CD4-positive, alpha-beta T cell treated with Interleukin-15 for 1 hour (primary cell): ENCODE measurements around the gene CFAP410.
"Not testable (repeated sequence)": the region's sequence is repeated elsewhere in the genome, so short reads cannot be mapped to it uniquely, and the experiment has no call there.

Experiments
- DNase-seq: peaks from one replicate; pipeline ENCODE4 v3.0.0-alpha.2; 2020

CFAP410 gene

DNA sequence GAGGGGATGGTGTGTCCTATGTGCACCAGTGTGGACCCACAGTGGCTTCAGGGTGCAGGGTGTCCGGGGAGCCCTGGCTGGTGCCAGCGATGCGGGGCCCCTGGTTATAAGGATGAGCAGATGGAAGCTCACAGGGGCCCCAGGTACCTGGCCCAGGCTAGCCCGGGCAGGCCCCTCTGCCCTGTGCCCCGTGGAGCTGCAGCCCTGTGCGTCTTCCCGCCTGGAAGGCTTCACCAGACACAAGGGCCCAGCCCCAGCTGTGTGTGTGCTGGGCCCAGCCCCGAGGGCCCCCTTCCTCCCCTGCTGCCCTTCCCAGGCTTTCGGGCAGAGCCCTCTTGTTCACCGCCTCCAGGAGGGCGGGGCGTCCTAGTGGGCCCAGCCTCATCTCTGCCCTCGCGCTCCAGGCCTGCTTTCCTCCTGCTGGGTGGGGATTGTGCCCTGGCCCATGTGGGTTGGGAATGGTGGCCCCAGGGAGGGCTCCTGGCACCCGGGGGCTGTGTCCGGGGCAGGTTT, 23.4 kb downstream of the CFAP410 start:
- no peak for DNase-seq

DNA sequence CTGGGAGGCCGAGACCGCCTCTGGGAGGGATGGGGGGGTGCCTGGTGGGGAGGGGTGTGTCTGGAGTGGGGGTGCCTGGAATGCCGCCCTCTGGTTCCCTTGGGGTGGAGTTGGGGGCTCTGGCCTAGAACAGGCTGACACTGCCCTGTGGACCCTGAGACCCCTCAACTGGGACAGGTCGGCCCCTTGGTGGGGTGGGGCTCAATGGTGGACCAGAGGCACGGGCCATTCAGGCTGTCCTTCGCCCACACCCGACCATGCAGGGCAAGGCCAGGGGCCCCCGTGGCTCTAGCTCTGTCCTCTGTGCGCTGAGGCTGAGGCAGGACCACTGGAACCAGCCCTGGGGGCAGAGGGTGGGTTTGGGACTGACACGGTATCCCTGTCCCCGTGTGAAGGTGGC, 24.6 kb downstream of the CFAP410 start:
- DNase-seq: no peak

DNA sequence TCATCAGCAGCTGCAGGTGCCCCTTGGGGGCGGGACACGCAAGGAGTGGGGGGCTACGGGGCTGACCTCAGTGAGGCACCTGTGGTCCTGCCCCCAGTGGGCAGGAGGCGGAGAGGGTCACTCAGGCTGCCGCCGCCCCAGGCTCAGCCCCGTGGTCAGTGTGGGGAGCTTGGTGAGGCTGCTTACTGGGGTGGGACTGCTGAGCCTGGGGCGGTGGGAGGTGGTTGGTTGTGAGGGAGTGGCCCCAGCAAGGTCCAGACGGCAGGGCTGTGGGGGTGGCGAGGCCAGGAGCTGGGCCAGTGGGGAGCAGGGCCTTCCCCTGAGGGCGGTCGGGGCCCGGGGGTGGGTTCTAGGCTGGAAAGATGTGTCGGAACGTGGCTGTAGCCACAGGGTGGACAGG, 25.1 kb downstream of the CFAP410 start:
- DNase-seq: no peak

DNA sequence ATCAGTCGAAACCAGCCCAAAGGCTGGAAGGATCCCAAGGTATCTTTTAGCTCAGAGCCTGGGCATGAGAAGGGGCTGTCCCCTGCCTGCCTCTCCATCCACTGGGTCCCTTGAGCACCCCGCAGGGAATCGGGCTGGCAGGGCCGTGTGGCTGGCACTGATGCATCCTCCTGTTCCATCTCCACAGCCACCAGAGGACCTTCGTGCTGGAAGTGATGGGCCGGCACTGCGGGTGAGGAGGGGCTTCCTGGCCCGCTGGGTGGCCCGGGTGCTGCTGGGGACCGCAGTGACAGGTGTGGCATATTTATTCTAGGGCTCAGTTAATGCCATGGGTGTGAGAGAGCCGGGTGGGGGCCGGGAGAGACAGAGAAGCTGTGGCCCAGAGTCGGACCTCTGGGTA, 25.7 kb downstream of the CFAP410 start:
- no peak for DNase-seq

DNA sequence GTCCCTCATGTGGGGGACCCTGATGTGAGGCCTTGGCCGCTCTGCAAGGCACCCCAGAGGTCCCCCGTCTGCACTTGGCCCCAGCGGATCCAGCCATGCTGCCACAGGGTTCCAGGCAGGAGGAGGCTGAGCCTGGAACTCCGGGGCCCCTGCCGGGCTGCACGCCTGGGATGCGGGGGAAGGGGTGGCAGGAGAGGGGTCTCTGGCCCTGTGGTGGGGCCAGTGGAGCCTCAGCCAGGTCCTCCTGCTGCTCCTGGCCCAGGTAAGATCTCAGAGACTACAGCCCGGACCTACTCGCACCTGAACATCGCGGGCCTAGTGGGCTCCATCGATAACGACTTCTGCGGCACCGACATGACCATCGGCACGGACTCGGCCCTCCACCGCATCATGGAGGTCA, 26.5 kb downstream of the CFAP410 start:
- DNase-seq: no peak

DNA sequence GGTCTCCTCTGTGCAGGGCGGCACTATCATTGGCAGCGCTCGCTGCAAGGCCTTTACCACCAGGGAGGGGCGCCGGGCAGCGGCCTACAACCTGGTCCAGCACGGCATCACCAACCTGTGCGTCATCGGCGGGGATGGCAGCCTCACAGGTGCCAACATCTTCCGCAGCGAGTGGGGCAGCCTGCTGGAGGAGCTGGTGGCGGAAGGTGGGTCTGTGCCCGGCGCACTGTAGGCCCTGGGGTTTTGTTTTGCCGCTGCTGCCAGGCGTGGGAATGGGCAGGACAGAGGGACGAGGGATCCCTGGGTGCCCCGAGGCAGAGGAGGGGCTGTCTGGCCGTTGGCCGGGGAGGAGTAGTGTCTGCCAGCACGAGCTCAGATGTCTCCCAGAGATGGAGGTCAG, 27.1 kb downstream of the CFAP410 start:
- no peak for DNase-seq

DNA sequence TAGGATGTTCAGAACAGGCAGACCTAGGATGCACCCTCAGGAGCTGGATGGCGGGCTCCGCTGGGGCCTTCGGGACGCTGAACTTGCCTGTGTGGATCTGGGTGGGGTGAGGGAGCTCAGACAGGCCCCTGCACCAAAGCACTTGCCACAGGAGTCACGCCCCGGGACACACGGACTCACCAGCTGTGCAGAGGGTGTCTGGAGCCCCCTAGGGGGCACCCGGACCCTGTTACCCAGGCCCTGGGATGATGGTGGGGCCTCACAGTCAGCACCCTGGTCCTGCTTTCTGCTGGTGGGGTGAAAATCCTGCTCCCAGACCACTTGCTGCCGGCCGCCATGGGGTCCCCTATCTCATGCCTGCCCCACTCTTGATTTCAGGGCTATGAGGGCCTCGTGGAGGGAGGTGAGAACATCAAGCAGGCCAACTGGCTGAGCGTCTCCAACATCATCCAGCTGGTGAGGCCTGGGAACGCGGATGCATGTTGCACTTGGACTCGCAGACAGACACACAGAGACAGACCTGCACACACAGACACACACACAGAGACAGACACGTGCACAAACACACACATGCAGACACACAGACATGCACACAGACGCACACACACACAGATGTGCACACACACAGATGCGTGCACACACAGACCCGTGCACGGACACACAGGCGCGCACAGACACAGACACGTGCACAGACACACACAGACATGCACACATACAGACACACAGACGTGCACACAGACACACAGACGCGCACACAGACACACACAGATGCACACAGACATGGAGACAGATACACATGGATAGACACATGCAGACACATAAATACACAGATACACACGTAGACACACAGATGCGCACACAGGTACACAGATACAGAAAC, 28.3 kb downstream of the CFAP410 start:
- DNase-seq: no peak

DNA sequence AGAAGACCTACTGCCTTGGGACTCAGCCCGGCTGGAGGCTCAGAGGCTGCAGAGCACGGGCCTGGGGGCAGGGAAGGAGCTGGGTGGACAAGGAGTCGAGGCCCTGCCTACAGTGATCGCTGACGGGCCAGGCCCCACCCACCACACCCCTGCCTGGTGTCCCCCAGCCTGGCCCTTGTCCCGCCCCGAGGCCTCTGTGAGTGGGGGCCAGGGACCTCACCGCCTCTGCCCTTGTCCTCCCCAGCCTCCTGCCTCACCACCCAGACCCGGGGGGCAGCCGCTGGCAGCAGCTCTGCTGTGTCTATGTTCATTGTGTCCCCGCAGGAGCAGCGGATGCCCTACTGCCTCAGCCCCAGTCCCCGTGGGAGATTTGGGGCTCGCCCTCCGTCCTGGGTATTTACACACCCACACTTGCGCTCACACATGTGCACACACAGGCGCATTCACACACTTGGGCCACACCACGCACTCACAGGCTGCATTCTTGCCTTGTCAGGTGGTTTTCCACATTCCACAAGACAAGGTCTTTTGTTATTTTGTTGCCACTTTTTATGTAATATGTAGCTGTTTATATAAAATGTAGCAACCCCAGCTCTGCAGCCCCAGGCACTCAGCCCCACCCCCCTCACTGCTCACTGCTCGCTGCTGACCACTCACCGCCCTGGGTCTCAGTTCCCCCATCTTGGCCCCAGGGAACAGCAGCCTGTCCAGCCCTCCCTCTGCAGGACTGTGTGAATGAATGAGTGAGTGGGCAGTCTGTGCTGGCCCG, 32.1 kb downstream of the CFAP410 start:
- DNase-seq: no peak

DNA sequence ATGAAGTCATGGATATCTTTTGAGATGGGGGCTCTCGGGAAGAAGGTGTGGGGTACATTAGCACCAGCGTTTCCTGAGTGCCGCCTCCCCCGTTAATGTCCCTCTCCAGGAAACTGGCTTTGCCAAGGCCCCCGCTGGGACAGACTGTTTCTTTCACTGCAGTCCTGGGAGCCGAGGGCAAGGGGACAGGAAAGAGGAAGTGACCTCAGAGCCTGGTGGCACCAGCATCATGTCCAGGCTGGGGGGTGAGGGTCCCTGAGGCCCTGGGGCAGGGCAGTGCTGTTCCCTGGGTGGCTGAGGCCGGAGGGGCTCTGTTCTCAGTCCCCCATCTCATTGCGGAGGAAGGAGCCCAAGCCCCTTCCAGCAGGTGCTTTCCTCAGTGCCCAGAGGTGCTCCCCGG, 33.5 kb downstream of the CFAP410 start:
- no peak for DNase-seq

DNA sequence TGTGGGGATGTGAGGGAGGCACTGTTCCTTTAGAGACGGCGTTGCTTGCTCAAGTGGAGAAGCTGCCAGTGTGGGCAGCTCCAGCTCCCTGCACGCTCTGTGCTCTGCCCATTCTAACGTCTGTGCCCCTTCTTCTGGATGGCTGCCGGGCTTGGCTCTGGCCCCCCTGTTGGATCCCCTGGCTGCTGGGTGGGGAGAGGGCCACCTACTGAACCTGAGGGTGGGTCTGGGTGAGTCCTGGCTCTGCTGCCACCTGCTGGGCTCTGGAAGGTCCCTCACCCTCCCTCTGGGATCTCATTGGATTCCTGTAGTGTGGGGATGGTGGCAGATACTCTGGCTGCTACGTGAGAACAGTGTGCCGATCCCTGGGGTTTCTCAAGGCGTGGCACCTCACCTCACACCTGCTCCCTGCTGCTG, 34.3 kb downstream of the CFAP410 start:
- DNase-seq: peak; percentile 51

DNA sequence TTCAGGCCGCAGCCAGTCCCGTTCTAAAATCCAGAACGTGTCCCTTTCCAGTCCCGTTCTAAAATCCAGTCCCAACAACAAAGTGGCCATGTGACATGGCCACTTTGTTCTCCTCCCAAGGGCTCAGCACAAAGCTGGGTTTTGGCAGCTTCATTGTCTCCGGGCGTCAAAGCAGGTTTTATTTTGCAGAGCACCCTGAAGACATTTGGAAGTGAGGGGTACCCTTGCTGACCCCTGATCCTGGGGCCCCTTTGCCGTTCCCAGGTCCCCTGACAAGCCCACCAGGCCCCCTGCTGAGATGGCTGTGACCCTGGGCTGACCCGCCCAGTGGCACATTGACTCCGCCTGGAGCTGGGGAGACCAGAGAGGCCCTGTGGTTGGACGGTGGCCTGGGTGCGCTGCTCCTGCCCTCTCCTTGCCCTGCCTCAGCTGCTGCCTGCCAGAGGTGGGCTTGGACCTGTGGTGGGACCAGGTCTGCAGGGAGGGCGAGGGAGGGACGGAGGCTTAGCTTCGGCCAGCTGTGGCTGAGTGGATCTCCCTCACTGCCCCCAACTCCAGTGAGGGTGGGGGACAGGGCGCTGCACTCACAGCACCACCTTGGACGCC, 35.1 kb downstream of the CFAP410 start:
- DNase-seq: no peak

DNA sequence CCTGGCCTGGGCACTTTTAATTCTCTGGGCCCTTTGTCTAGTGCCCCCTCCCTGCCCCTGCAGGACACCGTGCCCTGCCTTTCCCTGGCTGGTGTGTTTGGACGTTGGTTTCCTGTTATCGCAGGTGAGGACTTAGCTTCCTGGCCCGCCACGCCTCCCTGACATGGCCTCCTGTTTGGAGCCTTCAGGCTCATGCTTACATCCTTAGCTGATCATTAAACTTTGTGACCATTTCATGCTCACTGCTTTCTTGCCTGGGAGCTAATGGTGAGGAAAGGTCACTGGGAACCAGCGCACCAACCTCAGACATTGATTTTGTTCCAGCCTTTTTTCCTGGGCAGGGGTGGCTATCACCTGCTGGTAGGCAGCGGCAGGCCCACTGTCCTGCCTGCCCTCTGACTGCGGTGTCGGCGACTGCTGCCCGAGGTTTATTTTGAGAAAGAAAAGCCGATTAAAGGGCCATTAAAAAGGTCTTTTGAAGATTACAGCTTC, 35.7 kb downstream of the CFAP410 start:
- no peak for DNase-seq

DNA sequence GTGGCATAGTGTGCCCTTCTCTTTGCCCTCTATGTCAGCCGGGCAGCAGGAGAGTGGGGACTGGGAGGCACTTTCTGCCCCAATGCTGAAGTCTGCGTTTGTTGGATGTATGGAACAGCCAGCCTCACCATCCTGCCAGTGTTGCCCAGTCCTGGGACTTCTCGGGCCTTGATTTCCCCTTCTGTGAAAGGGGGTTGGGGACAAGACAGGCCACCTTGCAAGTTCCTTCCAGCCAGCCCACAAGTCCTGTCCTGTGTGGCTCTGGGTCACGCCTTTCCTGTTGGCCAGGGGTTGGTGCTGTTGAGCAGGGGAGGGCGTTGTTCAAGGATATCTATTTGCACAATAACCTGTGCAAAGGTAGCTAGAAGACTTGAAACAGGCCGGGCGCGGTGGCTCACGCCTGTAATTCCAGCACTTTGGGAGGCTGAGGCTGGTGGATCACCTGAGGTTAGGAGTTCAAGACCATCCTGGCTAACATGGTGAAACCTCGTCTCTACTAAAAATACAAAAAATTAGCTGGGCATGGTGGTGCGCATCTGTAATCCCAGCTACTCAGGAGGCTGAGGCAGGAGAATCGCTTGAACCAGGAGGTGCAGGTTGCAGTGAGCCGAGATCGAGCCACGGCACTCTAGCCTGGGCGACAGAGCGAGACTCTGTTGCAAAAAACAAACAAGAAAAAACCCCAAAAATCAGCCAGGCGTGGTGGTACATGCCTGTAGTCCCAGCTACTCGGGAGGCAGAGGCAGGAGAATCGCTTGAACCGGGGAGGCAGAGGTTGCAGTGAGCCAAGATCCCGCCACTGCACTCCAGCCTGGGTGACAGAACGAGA, 36.4 kb downstream of the CFAP410 start:
- not testable (repeated sequence) for DNase-seq

DNA sequence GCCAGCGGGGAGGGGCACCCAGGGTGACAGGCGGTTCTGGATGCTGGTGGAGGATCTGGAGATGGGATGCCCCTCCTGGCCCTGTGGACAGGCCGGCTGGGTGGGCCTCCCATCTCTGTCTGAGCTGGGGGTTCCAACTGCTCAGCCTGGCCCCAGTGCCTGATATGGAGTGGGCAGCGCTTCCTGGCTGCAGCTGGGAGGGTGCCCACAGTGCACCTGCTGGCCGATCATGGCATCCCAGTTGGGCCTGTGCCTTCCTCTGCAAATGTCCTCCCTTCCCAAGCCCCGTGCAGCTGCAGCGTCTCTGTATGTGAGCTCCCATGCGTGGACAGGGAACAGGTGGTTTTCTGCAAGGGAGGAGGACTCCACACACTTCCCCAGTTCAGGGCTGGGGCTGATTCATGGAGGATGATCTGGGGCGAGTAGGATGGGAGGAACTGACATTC, 37.2 kb downstream of the CFAP410 start:
- DNase-seq: no peak

DNA sequence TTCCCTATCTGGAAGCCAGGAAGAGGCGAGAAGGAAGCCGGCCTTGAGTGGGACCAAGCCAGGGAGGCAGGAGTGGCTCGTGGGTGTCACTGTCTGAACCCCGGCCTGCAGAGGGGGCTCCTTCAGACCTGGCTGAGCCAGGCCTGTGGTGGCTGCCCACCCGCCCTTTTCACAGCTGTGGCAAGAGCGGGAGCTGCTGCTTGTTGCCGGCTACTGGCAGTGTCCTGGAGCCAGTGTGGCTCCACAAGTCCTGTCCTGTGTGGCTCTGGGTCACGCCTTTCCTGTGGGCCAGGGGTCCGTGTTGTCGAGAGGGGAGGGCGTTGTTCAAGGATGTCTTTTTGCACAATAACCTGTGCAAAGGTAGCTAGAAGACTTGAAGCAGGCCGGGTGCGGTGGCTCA, 38.0 kb downstream of the CFAP410 start:
- DNase-seq: no peak

DNA sequence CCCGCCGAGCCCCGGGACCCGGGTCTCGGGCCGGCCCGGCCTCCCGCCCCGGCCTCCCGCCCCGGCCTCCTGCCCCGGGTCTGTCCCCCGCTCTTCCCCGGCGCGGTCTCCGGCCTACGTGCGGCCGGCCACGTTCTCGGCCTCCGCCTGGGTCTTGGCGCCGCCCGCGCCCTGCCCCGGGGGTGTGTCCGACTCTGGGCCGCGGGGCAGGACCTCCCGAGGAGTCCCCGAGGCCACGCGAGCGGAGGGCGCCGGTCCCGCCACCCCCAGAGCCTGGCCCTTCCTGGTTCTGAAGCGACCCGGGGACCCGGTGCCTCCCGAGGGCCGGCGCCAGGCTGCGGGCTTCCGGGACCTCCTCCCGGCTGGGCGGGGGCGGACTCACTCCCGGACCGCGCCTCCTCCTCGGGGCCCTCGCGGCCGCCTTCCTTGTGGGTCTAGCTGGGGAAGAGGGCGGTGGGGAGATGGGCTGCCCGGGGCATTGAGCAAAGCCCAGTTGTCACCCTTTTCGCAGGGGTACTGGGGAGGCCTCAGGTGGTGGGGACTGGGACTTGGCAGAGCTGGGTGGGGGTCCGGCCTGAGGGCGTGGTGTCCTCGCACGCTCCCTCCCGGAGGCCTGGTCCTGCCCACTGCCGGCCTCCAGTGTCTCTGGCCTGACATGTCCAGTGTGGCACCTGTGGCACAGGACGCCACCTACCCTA, 38.8 kb downstream of the CFAP410 start:
- DNase-seq: peak; percentile 57

DNA sequence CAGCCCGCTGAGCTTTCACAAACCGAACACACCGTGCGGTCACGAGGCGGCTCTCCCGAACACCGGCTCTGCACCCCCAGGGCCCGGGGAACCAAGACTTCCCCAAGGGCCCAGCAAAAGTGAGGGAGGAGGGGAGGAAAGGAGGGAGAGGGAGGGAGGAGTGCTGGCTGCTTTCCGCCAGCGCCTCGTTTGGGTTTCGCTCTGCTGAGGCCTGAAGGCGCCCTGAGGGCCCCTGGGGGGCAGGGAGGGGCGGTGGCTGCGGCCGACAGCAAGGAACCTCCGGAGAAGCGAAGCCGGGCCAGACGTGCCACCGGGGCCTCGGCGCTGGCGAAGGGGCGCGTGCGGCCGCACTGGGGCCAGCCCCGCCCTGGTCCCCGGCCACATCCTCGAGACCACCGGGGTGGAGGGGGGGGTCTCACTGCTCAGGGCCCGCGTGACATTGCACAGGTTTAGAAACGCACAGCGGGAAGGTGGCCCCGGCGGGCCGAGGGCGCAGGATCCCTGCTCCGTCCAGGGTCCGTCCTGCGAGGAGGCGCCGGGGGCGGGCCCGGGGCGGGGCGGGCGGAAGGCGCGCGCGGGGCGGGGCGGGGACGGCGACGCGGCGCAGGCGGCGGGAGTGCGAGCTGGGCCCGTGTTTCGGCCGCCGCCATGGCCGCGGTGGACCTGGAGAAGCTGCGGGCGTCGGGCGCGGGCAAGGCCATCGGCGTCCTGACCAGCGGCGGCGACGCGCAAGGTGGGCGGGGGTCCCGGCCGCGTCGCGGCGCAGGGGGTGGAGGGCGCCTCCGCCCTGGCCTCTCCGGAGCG, 39.5 kb downstream of the CFAP410 start, which contains the start of gene PFKL:
Gene PFKL, plus strand, starts transcription at position 596 of the 804 bp plus-strand sequence. Its CDS starts 53 bp downstream, at position 649.
- peak; percentile 67 for DNase-seq

DNA sequence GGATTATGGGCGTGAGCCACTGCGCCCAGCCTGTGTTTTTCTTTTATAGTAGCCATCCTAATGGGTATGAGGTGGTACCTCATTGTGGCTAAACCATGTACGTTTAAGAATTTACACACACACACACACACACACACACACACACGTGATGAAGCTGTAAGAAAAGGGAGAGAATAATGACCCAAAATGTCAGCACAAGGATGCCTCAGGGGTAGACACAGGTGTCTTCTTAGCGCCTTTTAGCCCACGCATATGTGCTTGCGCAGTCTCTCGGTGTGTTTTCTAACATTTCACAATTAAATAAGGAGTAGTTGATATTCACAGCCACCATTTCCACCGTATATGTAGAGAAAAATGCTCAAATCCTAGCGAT, 40.1 kb downstream of the CFAP410 start:
- no peak for DNase-seq

DNA sequence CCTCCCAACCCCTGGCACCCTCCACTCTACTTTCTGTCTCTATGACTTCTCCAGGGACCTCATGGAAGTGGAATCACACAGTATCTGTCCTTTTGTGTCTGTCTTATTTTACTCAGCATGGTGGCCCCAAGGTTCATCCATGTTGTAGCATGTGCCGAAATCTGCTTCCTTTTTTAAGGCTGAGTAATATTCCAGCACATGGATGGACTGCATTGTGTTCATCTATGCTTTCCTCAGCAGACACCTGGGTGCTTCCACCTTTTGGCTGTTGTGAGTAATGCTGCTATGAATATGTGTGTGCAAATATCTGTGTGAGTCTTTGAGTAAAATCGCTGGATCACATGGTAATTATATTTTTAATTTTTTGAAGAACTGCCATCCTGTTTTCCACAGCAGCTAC, 40.9 kb downstream of the CFAP410 start:
- DNase-seq: no peak

DNA sequence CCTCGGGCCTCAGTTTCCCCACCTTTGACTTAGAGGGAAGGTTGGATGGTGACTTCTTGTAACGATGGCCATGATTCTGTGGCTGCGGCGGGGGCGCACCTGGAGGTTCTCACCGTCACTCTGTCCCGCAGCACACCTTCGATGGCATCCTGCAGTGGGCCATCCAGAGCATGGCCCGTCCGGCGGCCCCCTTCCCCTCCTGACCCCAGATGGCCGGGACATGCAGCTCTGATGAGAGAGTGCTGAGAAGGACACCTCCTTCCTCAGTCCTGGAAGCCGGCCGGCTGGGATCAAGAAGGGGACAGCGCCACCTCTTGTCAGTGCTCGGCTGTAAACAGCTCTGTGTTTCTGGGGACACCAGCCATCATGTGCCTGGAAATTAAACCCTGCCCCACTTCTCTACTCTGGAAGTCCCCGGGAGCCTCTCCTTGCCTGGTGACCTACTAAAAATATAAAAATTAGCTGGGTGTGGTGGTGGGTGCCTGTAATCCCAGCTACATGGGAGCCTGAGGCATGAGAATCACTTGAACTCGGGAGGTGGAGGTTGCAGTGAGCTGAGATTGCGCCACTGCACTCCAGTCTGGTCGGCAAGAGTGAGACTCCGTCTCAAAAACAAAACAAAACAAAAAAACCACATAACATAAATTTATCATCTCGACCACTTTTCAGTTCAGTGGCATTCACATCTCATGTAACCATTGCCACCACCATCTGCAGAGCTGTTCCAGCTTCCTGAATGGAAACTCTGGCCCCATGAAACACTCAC, 41.5 kb downstream of the CFAP410 start:
- peak; percentile 81 for DNase-seq
